ENCODE data around the gene CATSPER1. TPM values are rescaled to one million over a fixed set of nuclear protein-coding genes. Genes with fewer than 3 reads are reported as not detected.

CATSPER1 gene
- total and polyA plus RNA-seq, 2 of the 13 experiments (the other 11 are each of a cell fraction or from before 2014, with no cell fraction given): 0.17 TPM; not detected in 1

GRCh38 chr11:65997286-65997685 is 29.0 kb downstream of the CATSPER1 start (continued):
- no peak for TF ChIP-seq ZBTB40 (IDR thresholded peaks at IDR 0.05)
- TF ChIP-seq ZBTB40 (CRISPR knock-in tag; IDR thresholded peaks at IDR 0.05): no peak
- TF ChIP-seq ZNF12 (CRISPR knock-in tag; IDR thresholded peaks at IDR 0.05): no peak
- no peak for TF ChIP-seq SRY (CRISPR knock-in tag; IDR thresholded peaks at IDR 0.05)
- TF ChIP-seq MAZ (IDR thresholded peaks at IDR 0.05; ENCODE audit: borderline replicate concordance, low read depth, low read length): no peak
- TF ChIP-seq MAZ (CRISPR knock-in tag; IDR thresholded peaks at IDR 0.05; ENCODE audit: low read depth): no peak
